K562 (cell line): ENCODE data around the gene RPS8. TPM values are rescaled to one million over a fixed set of nuclear protein-coding genes. Genes with fewer than 3 reads are reported as not detected.

Experiments
- ATAC-seq: fragments of 200-7000 bp; cut with Tn5 transposase; 3 replicates; pipeline ENCODE4 v1.9.1; 2020; ENCODE audit warnings: moderate library complexity
- BruUV-seq: library from RNA; stranded (reverse); fragments of 400-500 nt; replicated peaks from 2 replicates; lab custom pipeline; 2021; lab: Mats Ljungman, UMichigan
- CTCF ChIA-PET: fragments of 300-600 bp; formaldehyde crosslinking; extraction: SDS; loops from one replicate; lab custom pipeline; 2021; ENCODE audit warnings: low intra/inter-chr PET ratio; lab: Yijun Ruan, JAX
- POLR2A ChIA-PET: fragments of 300-600, 350-650 bp; sonication (Branson Sonifier 250); formaldehyde crosslinking; extraction: SDS; loops from one replicate; lab custom pipeline; 2021; ENCODE audit warnings: antibody characterized with exemption, inconsistent platforms; lab: Yijun Ruan, JAX
- DNase-seq, 4 experiments: peaks; one replicate each; pipeline versions ENCODE4 v3.0.0 to v3.0.0-alpha.2; 2011 to 2018; ENCODE audit warnings: low spot score in 3 of 4, mixed read lengths in 3 of 4; ENCODE audit errors: extremely low read depth in 1 of 4
- FAIRE-seq: peaks from 2 replicates; lab custom pipeline; 2011; peaks lifted over from hg19 to GRCh38; lab: Jason Lieb, UNC
- H2AFZ ChIP-seq: 2 replicates; pipeline ENCODE4 v1.6.0; 2011; ENCODE audit warnings: low read depth, low read length, control low read depth, inconsistent platforms
- H3K27ac ChIP-seq: fragments of 200-600 bp; 3 replicates; pipeline ENCODE4 v1.8.0; 2011; ENCODE audit warnings: low read depth, mild to moderate bottlenecking, control low read depth, inconsistent platforms, low read length, moderate library complexity, mixed read lengths; ENCODE audit errors: extremely low read depth
- H3K27me3 ChIP-seq, 2 experiments: fragments of 300-600 bp in 1 of 2; 2 replicates in 1 of 2; 3 replicates in 1 of 2; pipeline versions ENCODE4 v1.6.0 to v1.8.0; 2011; ENCODE audit warnings: inconsistent platforms in 2 of 2, low read length in 2 of 2, mild to moderate bottlenecking in 1 of 2, mixed read lengths in 1 of 2, moderate library complexity in 1 of 2; ENCODE audit not compliant: control insufficient read depth in 2 of 2, insufficient read depth in 2 of 2
- H3K36me3 ChIP-seq: fragments of 300-600 bp; 3 replicates; pipeline ENCODE4 v1.8.0; 2011; ENCODE audit warnings: mild to moderate bottlenecking, low read length, inconsistent platforms; ENCODE audit not compliant: control insufficient read depth, insufficient read depth
- H3K4me1 ChIP-seq, 2 experiments: fragments of 200-600 bp in 1 of 2; replicated peaks in 1 of 2; 2 replicates in 1 of 2; 3 replicates in 1 of 2; pipeline versions ENCODE4 v1.5.1 to v1.8.0; 2011; ENCODE audit warnings: inconsistent platforms in 2 of 2, low read length in 2 of 2, mild to moderate bottlenecking in 1 of 2, mixed read lengths in 1 of 2, moderate library complexity in 1 of 2; ENCODE audit not compliant: control insufficient read depth in 2 of 2, insufficient read depth in 2 of 2
- H3K4me2 ChIP-seq: 2 replicates; pipeline ENCODE4 v1.6.1; 2011; ENCODE audit warnings: low read length, control low read depth, inconsistent platforms, mixed read lengths; ENCODE audit not compliant: insufficient read depth
- H3K4me3 ChIP-seq: fragments of 200-600 bp; sonication (generic), shearing (Covaris generic); 2 replicates; pipeline ENCODE4 v1.5.1; 2016; ENCODE audit warnings: control low read depth, inconsistent platforms
- H3K79me2 ChIP-seq: fragments of 200-600 bp; 3 replicates; pipeline ENCODE4 v1.8.0; 2011; ENCODE audit warnings: low read length, inconsistent platforms; ENCODE audit not compliant: control insufficient read depth, insufficient read depth
- H3K9ac ChIP-seq, 2 experiments: 2 replicates each; pipeline versions ENCODE4 v1.6.0 to v1.6.1; 2011; ENCODE audit warnings: low read depth in 2 of 2, low read length in 2 of 2, control low read depth in 1 of 2, inconsistent platforms in 1 of 2, mild to moderate bottlenecking in 1 of 2, mixed read lengths in 1 of 2; ENCODE audit not compliant: insufficient read depth in 1 of 2
- H3K9me1 ChIP-seq: one replicate; pipeline ENCODE4 v1.6.0; 2011; ENCODE audit warnings: inconsistent platforms, mild to moderate bottlenecking, low read length, moderate library complexity; ENCODE audit not compliant: control insufficient read depth, insufficient read depth
- H3K9me3 ChIP-seq: replicated peaks from 2 replicates; pipeline ENCODE4 v1.5.1; 2011; ENCODE audit warnings: low read depth, low read length, inconsistent platforms; ENCODE audit not compliant: control insufficient read depth, insufficient read depth
- H4K20me1 ChIP-seq: replicated peaks from 2 replicates; pipeline ENCODE4 v1.6.1; 2011; ENCODE audit warnings: low read length, inconsistent platforms, mixed read lengths; ENCODE audit not compliant: control insufficient read depth, insufficient read depth
- CBFA2T2 ChIP-seq: fragments of 450-650 bp; conservative IDR thresholded peaks from 2 replicates; pipeline ENCODE4 v1.6.1; 2017; ENCODE audit warnings: mild to moderate bottlenecking
- PRDM10 ChIP-seq: fragments of 450-650 bp; IDR thresholded peaks from 2 replicates; pipeline ENCODE4 v1.6.1; 2018; ENCODE audit not compliant: partially characterized antibody
- WGBS: fragments of 100-300 bp; shearing (Covaris generic); methylation state at CpG from one replicate; pipeline ENCODE4 v1.1.6; 2016; ENCODE audit warnings: low coverage, mixed read lengths; ENCODE audit not compliant: insufficient coverage; ENCODE audit errors: missing lambda C conversion rate; 5-methylcytosine and 5-hydroxymethylcytosine counted together
- in situ Hi-C: fragments of 300-500 bp; cut with MboI; formaldehyde crosslinking; loops from 4 replicates; pipeline ENCODE4 v1.15.0; 2018; ENCODE audit warnings: inconsistent platforms, mixed read lengths
- intact Hi-C: fragments of 100-400 bp; cut with micrococcal nuclease; formaldehyde crosslinking; loops from 2 replicates; pipeline ENCODE4 v1.14.2; 2022
- polyA plus RNA-seq, 8 experiments: library from polyadenylated mRNA; depleted of rRNA in 4 of 8; stranded (reverse) in 5 of 8; unstranded in 3 of 8; fragments of >200 nt; fragmentation: Nextera tagmentation in 2 of 8; fragmentation: Illumina TruSeq in 1 of 8; extraction: Ambion mirVana in 2 of 8; extraction: Trizol in 1 of 8; gene quantifications; 2 replicates each; pipeline versions ENCODE4 v1.2.1 to v1.2.3, GENCODE V29; 2011 to 2014; ENCODE audit warnings: inconsistent platforms in 1 of 8, missing spikeins in 1 of 8
- total RNA-seq, 7 experiments: library from RNA; depleted of rRNA in 6 of 7; stranded (reverse); fragments of >200 nt in 6 of 7; fragmentation: Illumina TruSeq in 2 of 7; extraction: Trizol in 2 of 7; gene quantifications; 2 replicates each; pipeline versions ENCODE4 v1.2.1 to v1.2.3, GENCODE V29; 2011 to 2021; ENCODE audit warnings: low replicate concordance in 1 of 7

The RPS8 gene
- total and polyA plus RNA-seq, 9 of the 15 experiments (the other 6 are each of a cell fraction or from before 2014, with no cell fraction given) = 2,431 to 4,168 (median 3,109) TPM

- Histone ChIP-seq H3K4me3 (no peak overlapping the region), H3K9ac (no peak overlapping the region), H3K36me3 (no peaks in the 10 kb centered on the region), H4K20me1 (no peaks in the 10 kb centered on the region), H3K79me2 (no peaks in the 10 kb centered on the region), H3K9me1 (no peaks in the 10 kb centered on the region), H3K4me2 (no peak overlapping the region), H3K27ac (no peak overlapping the region), H2AFZ (peak overlapping the region; percentile 69), H3K4me1 (peaks cover 16 to 20% of the 10 kb centered on the region in 2 experiments), H3K9me3 (no peaks in the 10 kb centered on the region), H3K27me3 (no peaks in the 10 kb centered on the region)
- intact Hi-C loops = loop anchor here (5.0 kb wide), 2 partner anchors 569 to 759 kb away; partner anchors contain the start of gene TESK2
- in situ Hi-C loops = loop anchor here (5.0 kb wide), 1 partner anchor 89 kb away; no protein-coding TSS in a partner anchor
- FAIRE-seq = no peak
- no peak for TF ChIP-seq CBFA2T2
- peak; percentile 64 for TF ChIP-seq PRDM10
- ATAC-seq = no peak
- ChIA-PET CTCF (no interaction called here), POLR2A (interaction anchor here (1.0 to 9.5 kb wide), 3 partner anchors 13 to 86 kb away, joined by 3 to 328 read pairs (median 106); no protein-coding TSS in a partner anchor)
- no peak for DNase-seq
- BruUV-seq = no TSS peak
- WGBS = 54% methylated on average over 1 of the region's 1 CpG
Observed at GRCh38 chr1:44733784-44734183, 41.6 kb upstream of the RPS8 start.
